GM23338 (cell line): ENCODE results near the gene GDA. TPM values are rescaled to one million over a fixed set of nuclear protein-coding genes. Genes with fewer than 3 reads are reported as not detected.

ENCODE experiments used
- ATAC-seq: fragments of 200-7000 bp; cut with Tn5 transposase; 3 replicates; pipeline ENCODE4 v1.9.1; 2020
- DNase-seq: peaks from one replicate; pipeline ENCODE4 v3.0.0-alpha.2; 2015; ENCODE audit warnings: low spot score
- H2AFZ ChIP-seq: fragments of 200-600 bp; sonication (generic); 2 replicates; pipeline ENCODE4 v1.8.0; 2016; ENCODE audit warnings: antibody characterized with exemption, mild to moderate bottlenecking, moderate library complexity
- H3F3A ChIP-seq: fragments of 200-600 bp; sonication (generic); replicated peaks from 2 replicates; pipeline ENCODE4 v1.8.0; 2017; ENCODE audit warnings: antibody characterized with exemption, mixed run types, low read depth
- H3K27ac ChIP-seq: fragments of 200-600 bp; sonication (generic); 2 replicates; pipeline ENCODE4 v1.6.1; 2016; ENCODE audit warnings: low read depth
- H3K27me3 ChIP-seq: fragments of 200-600 bp; sonication (generic); 2 replicates; pipeline ENCODE4 v1.8.0; 2016; ENCODE audit warnings: mild to moderate bottlenecking, mixed run types, moderate library complexity; ENCODE audit not compliant: insufficient read depth
- H3K36me3 ChIP-seq: fragments of 200-600 bp; sonication (generic); 2 replicates; pipeline ENCODE4 v1.8.0; 2016; ENCODE audit warnings: mild to moderate bottlenecking; ENCODE audit not compliant: insufficient read depth
- H3K4me1 ChIP-seq: fragments of 200-600 bp; sonication (generic); 2 replicates; pipeline ENCODE4 v1.8.0; 2016; ENCODE audit warnings: mild to moderate bottlenecking, moderate library complexity; ENCODE audit not compliant: insufficient read depth
- H3K4me2 ChIP-seq: fragments of 200-600 bp; sonication (generic); 2 replicates; pipeline ENCODE4 v1.7.1; 2017; ENCODE audit warnings: mixed run types
- H3K4me3 ChIP-seq: fragments of 200-600 bp; sonication (generic); 2 replicates; pipeline ENCODE4 v1.6.1; 2016; ENCODE audit warnings: mixed run types
- H3K79me2 ChIP-seq: fragments of 200-600 bp; sonication (generic); replicated peaks from 2 replicates; pipeline ENCODE4 v1.8.0; 2017; ENCODE audit warnings: mild to moderate bottlenecking; ENCODE audit not compliant: insufficient read depth
- H3K9me2 ChIP-seq: fragments of 200-600 bp; sonication (generic); 2 replicates; pipeline ENCODE4 v1.8.0; 2017; ENCODE audit not compliant: insufficient read depth
- H4K20me1 ChIP-seq: fragments of 200-600 bp; sonication (generic); replicated peaks from 2 replicates; pipeline ENCODE4 v1.8.0; 2017; ENCODE audit warnings: mild to moderate bottlenecking; ENCODE audit not compliant: insufficient read depth
- H3K27ac Mint-ChIP-seq: 2 replicates; pipeline ENCODE4 v1.8.0; 2020; ENCODE audit warnings: inconsistent platforms, mild to moderate bottlenecking, moderate library complexity, mixed read lengths
- H3K27me3 Mint-ChIP-seq: 3 replicates; pipeline ENCODE4 v1.8.0; 2022; ENCODE audit warnings: low read depth, mild to moderate bottlenecking, moderate library complexity, mixed read lengths, inconsistent platforms; ENCODE audit not compliant: insufficient read depth, poor library complexity
- H3K36me3 Mint-ChIP-seq: 3 replicates; pipeline ENCODE4 v1.8.0; 2021; ENCODE audit warnings: low read depth, mild to moderate bottlenecking, inconsistent platforms, moderate library complexity, mixed read lengths
- H3K4me1 Mint-ChIP-seq: 3 replicates; pipeline ENCODE4 v1.8.0; 2020; ENCODE audit warnings: mild to moderate bottlenecking, inconsistent platforms, mixed read lengths
- H3K4me3 Mint-ChIP-seq: 3 replicates; pipeline ENCODE4 v1.8.0; 2021; ENCODE audit warnings: moderate library complexity, mild to moderate bottlenecking, inconsistent platforms, mixed read lengths
- H3K9me3 Mint-ChIP-seq: 3 replicates; pipeline ENCODE4 v1.8.0; 2020; ENCODE audit warnings: moderate library complexity, mild to moderate bottlenecking, inconsistent platforms, mixed read lengths
- CREB1 ChIP-seq: fragments of 250-450 bp; sonication (Bioruptor Pico); IDR thresholded peaks from 2 replicates; pipeline ENCODE4 v1.5.0; 2020; ENCODE audit warnings: low read depth, mild to moderate bottlenecking, moderate library complexity
- ETS1 ChIP-seq: IDR thresholded peaks from 2 replicates; pipeline ENCODE4 v1.6.1; 2016; ENCODE audit warnings: antibody characterized with exemption
- EZH2 ChIP-seq: fragments of 200-600 bp; sonication (generic); IDR thresholded peaks from one replicate; pipeline ENCODE4 v1.8.0; 2017; ENCODE audit warnings: antibody characterized with exemption, mild to moderate bottlenecking, low read depth; ENCODE audit not compliant: unreplicated experiment
- JUNB ChIP-seq: IDR thresholded peaks from one replicate; pipeline ENCODE4 v1.6.1; 2016; ENCODE audit warnings: antibody characterized with exemption; ENCODE audit not compliant: unreplicated experiment
- NANOG ChIP-seq: IDR thresholded peaks from 2 replicates; pipeline ENCODE4 v1.6.1; 2016; ENCODE audit warnings: antibody characterized with exemption, borderline replicate concordance
- POLR2AphosphoS5 ChIP-seq: IDR thresholded peaks from 2 replicates; pipeline ENCODE4 v1.6.1; 2016; ENCODE audit warnings: antibody characterized with exemption, low read depth
- ZNF331 ChIP-seq: fragments of 250-450 bp; sonication (Bioruptor Pico); IDR thresholded peaks from 2 replicates; pipeline ENCODE4 v1.5.0; 2020; ENCODE audit warnings: low read depth, mild to moderate bottlenecking, moderate library complexity
- polyA plus RNA-seq: library from polyadenylated mRNA; unstranded; fragments of >200 nt; fragmentation: Nextera tagmentation; extraction: Ambion mirVana; gene quantifications from 2 replicates; pipeline ENCODE4 v1.2.1, GENCODE V29; 2016
- total RNA-seq: library from RNA; depleted of rRNA; stranded (reverse); fragments of >200 nt; shearing (Covaris generic); gene quantifications from 2 replicates; pipeline ENCODE4 v1.2.3, GENCODE V29; 2014
- TF ChIP-seq, protein P1 (sequence below), 2 experiments: fragments of 200-600 bp in 1 of 2; sonication (generic) in 1 of 2; conservative IDR thresholded peaks; 2 replicates each; pipeline versions ENCODE4 v1.5.1 to v1.6.1; 2016 to 2017; ENCODE audit warnings: antibody characterized with exemption in 2 of 2, low read depth in 2 of 2, mild to moderate bottlenecking in 2 of 2, moderate library complexity in 1 of 2
- TF ChIP-seq, protein P2 (sequence below): IDR thresholded peaks from one replicate; pipeline ENCODE4 v1.6.1; 2018; ENCODE audit warnings: antibody characterized with exemption; ENCODE audit not compliant: unreplicated experiment

GDA gene
- total and polyA plus RNA-seq, 2 experiments from 2014 or later, result 4.0 to 5.8 TPM

GRCh38 chr9:72124947-72125346, 24.3 kb upstream of the GDA start:
- H2AFZ ChIP-seq, result no peak overlapping the region
- Mint-ChIP-seq H3K4me3 (no peak overlapping the region), H3K27me3 (no peaks in the 10 kb centered on the region), H3K36me3 (no peaks in the 10 kb centered on the region), H3K4me1 (no peaks in the 10 kb centered on the region), H3K27ac (no peak overlapping the region), H3K9me3 (no peaks in the 10 kb centered on the region)
- H3K4me1 ChIP-seq, result no peaks in the 10 kb centered on the region
- no peak for ATAC-seq
- no peaks in the 10 kb centered on the region for H3K36me3 ChIP-seq
- H3K9me2 ChIP-seq, result no peaks in the 10 kb centered on the region
- H3K27ac ChIP-seq, result no peak overlapping the region
- H4K20me1 ChIP-seq, result no peaks in the 10 kb centered on the region
- no peak for TF ChIP-seq EZH2
- H3K4me2 ChIP-seq, result no peak overlapping the region
- H3K79me2 ChIP-seq, result no peaks in the 10 kb centered on the region
- no peaks in the 10 kb centered on the region for H3F3A ChIP-seq
- H3K4me3 ChIP-seq, result no peak overlapping the region
- no peak for DNase-seq
- no peaks in the 10 kb centered on the region for H3K27me3 ChIP-seq

DNA sequence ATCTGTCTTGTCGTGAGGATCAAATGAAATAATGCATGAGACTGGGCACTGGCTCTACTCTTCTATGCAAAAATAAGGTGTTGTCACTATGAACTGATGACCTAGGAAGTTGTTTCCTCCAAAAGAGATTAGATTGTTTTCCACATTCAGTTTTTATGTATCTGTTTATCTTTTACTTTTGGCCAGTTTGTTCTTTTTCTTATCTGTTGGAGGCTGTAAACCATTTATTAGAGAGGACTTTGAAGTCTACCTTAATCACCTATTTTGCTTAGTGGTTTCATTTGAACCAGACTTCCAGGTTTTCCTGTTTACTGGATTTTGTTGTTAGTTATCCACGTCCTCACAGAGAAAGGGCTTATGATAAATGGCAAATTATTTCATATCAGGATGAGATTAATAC, 21.5 kb upstream of the GDA start:
- Mint-ChIP-seq H3K36me3 (no peaks in the 10 kb centered on the region), H3K9me3 (no peaks in the 10 kb centered on the region), H3K27ac (no peak overlapping the region), H3K4me1 (no peaks in the 10 kb centered on the region), H3K27me3 (no peaks in the 10 kb centered on the region), H3K4me3 (no peak overlapping the region)
- no peak overlapping the region for H3K4me3 ChIP-seq
- no peaks in the 10 kb centered on the region for H3K79me2 ChIP-seq
- no peaks in the 10 kb centered on the region for H3K36me3 ChIP-seq
- no peak overlapping the region for H2AFZ ChIP-seq
- H3K4me1 ChIP-seq, result no peaks in the 10 kb centered on the region
- no peak overlapping the region for H3K27ac ChIP-seq
- H3F3A ChIP-seq, result no peaks in the 10 kb centered on the region
- no peaks in the 10 kb centered on the region for H4K20me1 ChIP-seq
- TF ChIP-seq CREB1 (CRISPR knock-in tag), result no peak
- TF ChIP-seq ZNF331 (CRISPR knock-in tag), result no peak
- no peak for TF ChIP-seq POLR2AphosphoS5
- no peak for TF ChIP-seq JUNB
- no peaks in the 10 kb centered on the region for H3K9me2 ChIP-seq
- DNase-seq, result no peak
- ATAC-seq, result no peak
- no peak overlapping the region for H3K4me2 ChIP-seq
- H3K27me3 ChIP-seq, result no peaks in the 10 kb centered on the region

DNA sequence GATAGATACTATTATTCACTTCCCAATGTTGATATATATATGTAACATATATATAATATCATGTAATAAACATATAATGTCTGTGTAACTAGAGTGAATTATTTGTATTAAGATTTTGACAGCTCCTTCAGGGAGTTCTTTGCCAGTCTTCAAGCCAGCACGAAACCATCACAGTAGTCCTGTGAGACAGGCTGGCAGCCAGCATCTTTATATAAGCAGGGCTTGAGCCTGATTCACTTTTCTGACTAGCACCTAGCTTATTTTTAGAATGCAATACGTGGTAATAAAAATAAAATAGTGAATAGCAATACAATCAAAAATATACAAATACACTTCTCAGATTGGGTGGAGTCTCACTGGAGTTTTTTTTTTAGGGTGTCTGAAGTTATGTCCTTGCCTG, 20.7 kb upstream of the GDA start:
- Histone ChIP-seq H2AFZ (no peak overlapping the region), H3K4me3 (no peak overlapping the region), H3K27me3 (no peaks in the 10 kb centered on the region), H3K36me3 (no peaks in the 10 kb centered on the region), H3K79me2 (no peaks in the 10 kb centered on the region), H3K4me2 (no peak overlapping the region), H4K20me1 (no peaks in the 10 kb centered on the region), H3K27ac (no peak overlapping the region), H3F3A (no peaks in the 10 kb centered on the region), H3K9me2 (no peaks in the 10 kb centered on the region), H3K4me1 (no peaks in the 10 kb centered on the region)
- Mint-ChIP-seq H3K4me3 (no peak overlapping the region), H3K4me1 (no peaks in the 10 kb centered on the region), H3K27me3 (no peaks in the 10 kb centered on the region), H3K36me3 (no peaks in the 10 kb centered on the region), H3K9me3 (no peaks in the 10 kb centered on the region), H3K27ac (no peak overlapping the region)
- DNase-seq (no peak), ATAC-seq (no peak)
- TF ChIP-seq, protein P1, sequence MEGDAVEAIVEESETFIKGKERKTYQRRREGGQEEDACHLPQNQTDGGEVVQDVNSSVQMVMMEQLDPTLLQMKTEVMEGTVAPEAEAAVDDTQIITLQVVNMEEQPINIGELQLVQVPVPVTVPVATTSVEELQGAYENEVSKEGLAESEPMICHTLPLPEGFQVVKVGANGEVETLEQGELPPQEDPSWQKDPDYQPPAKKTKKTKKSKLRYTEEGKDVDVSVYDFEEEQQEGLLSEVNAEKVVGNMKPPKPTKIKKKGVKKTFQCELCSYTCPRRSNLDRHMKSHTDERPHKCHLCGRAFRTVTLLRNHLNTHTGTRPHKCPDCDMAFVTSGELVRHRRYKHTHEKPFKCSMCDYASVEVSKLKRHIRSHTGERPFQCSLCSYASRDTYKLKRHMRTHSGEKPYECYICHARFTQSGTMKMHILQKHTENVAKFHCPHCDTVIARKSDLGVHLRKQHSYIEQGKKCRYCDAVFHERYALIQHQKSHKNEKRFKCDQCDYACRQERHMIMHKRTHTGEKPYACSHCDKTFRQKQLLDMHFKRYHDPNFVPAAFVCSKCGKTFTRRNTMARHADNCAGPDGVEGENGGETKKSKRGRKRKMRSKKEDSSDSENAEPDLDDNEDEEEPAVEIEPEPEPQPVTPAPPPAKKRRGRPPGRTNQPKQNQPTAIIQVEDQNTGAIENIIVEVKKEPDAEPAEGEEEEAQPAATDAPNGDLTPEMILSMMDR (conservative IDR thresholded peaks at IDR 0.05; ENCODE audit: low read depth in 2 of 2), result no peak
- TF ChIP-seq NANOG, result no peak
- TF ChIP-seq ETS1, result no peak
- TF ChIP-seq, protein P2, sequence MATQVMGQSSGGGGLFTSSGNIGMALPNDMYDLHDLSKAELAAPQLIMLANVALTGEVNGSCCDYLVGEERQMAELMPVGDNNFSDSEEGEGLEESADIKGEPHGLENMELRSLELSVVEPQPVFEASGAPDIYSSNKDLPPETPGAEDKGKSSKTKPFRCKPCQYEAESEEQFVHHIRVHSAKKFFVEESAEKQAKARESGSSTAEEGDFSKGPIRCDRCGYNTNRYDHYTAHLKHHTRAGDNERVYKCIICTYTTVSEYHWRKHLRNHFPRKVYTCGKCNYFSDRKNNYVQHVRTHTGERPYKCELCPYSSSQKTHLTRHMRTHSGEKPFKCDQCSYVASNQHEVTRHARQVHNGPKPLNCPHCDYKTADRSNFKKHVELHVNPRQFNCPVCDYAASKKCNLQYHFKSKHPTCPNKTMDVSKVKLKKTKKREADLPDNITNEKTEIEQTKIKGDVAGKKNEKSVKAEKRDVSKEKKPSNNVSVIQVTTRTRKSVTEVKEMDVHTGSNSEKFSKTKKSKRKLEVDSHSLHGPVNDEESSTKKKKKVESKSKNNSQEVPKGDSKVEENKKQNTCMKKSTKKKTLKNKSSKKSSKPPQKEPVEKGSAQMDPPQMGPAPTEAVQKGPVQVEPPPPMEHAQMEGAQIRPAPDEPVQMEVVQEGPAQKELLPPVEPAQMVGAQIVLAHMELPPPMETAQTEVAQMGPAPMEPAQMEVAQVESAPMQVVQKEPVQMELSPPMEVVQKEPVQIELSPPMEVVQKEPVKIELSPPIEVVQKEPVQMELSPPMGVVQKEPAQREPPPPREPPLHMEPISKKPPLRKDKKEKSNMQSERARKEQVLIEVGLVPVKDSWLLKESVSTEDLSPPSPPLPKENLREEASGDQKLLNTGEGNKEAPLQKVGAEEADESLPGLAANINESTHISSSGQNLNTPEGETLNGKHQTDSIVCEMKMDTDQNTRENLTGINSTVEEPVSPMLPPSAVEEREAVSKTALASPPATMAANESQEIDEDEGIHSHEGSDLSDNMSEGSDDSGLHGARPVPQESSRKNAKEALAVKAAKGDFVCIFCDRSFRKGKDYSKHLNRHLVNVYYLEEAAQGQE, result no peak
- no peak for TF ChIP-seq CREB1 (CRISPR knock-in tag)
